GM19025 (cell line): ENCODE measurements around the gene SUPT20H.

Experiments used
- ATAC-seq: cut with Tn5 transposase; IDR thresholded peaks from one replicate; pipeline ENCODE4 v1.9.1; 2021; ENCODE audit warnings: mild to moderate bottlenecking, low read depth, moderate library complexity; ENCODE audit not compliant: unreplicated experiment

The SUPT20H gene

GRCh38 chr13:37011002-37011401 lies 48.5 kb downstream of the SUPT20H start:
- no peak for ATAC-seq

GRCh38 chr13:37010424-37010823 lies 49.1 kb downstream of the SUPT20H start:
- no peak for ATAC-seq

- ATAC-seq, result no peak
These were observed 49.8 kb downstream of the SUPT20H start for GRCh38 chr13:37009692-37010091.

GRCh38 chr13:37001921-37002250 lies 57.6 kb downstream of the SUPT20H start:
- ATAC-seq, result no peak

- peak; percentile 68 for ATAC-seq
These were observed 60.3 kb downstream of the SUPT20H start, which contains the start of gene ALG5 for GRCh38 chr13:36999054-36999714. ALG5 (minus strand) TSS chr13:36999340; CDS start chr13:36999300, 40 bp downstream.

GRCh38 chr13:36998624-36999041 lies 60.9 kb downstream of the SUPT20H start:
- ATAC-seq, result no peak

- ATAC-seq, result no peak
These were observed 61.6 kb downstream of the SUPT20H start for GRCh38 chr13:36997716-36998427.

- ATAC-seq, result no peak
These were observed 67.1 kb downstream of the SUPT20H start for GRCh38 chr13:36992362-36992761.

- no peak for ATAC-seq
These were observed 72.8 kb downstream of the SUPT20H start for GRCh38 chr13:36986462-36987240.

- ATAC-seq, result no peak
These were observed 78.2 kb downstream of the SUPT20H start for GRCh38 chr13:36981156-36981743.

GRCh38 chr13:36979361-36980050 lies 80.0 kb downstream of the SUPT20H start:
- ATAC-seq, result no peak

- no peak for ATAC-seq
These were observed 84.3 kb downstream of the SUPT20H start for GRCh38 chr13:36975172-36975571.

GRCh38 chr13:36973621-36974295 lies 85.7 kb downstream of the SUPT20H start:
- peak; percentile 64 for ATAC-seq

GRCh38 chr13:36973009-36973408 lies 86.5 kb downstream of the SUPT20H start:
- no peak for ATAC-seq

- no peak for ATAC-seq
These were observed 93.1 kb downstream of the SUPT20H start for GRCh38 chr13:36966404-36966803.

GRCh38 chr13:36965767-36966166 lies 93.7 kb downstream of the SUPT20H start:
- no peak for ATAC-seq

- no peak for ATAC-seq
These were observed 99.9 kb downstream of the SUPT20H start for GRCh38 chr13:36959456-36960116.
